IPS DF 6.9 (cell line): ENCODE data around the gene CD300LB.

ENCODE experiments used
- DNase-seq: peaks from one replicate; pipeline ENCODE4 v3.0.0-alpha.2; 2013; ENCODE audit warnings: low read depth, low spot score
- H3K27ac ChIP-seq: one replicate; pipeline ENCODE4 v1.5.1; 2013; ENCODE audit warnings: low read length, control low read depth
- H3K27me3 ChIP-seq: 2 replicates; pipeline ENCODE4 v1.6.1; 2013; ENCODE audit warnings: mild to moderate bottlenecking, low read length; ENCODE audit not compliant: control insufficient read depth, insufficient read depth
- H3K36me3 ChIP-seq: 2 replicates; pipeline ENCODE4 v1.6.1; 2013; ENCODE audit warnings: low read length; ENCODE audit not compliant: control insufficient read depth, insufficient read depth
- H3K4me1 ChIP-seq: 2 replicates; pipeline ENCODE4 v1.6.1; 2013; ENCODE audit warnings: low read length; ENCODE audit not compliant: control insufficient read depth, insufficient read depth
- H3K4me3 ChIP-seq: 2 replicates; pipeline ENCODE4 v1.5.1; 2013; ENCODE audit warnings: mild to moderate bottlenecking, low read length
- H3K9me3 ChIP-seq: 2 replicates; pipeline ENCODE4 v1.6.1; 2013; ENCODE audit warnings: low read length, inconsistent platforms; ENCODE audit not compliant: control insufficient read depth, insufficient read depth
- WGBS: extraction: QIAGEN DNeasy Blood & Tissue Kit; methylation state at CpG from one replicate; pipeline ENCODE4 v1.1.7; 2013; ENCODE audit warnings: mixed read lengths, missing lambda C conversion rate; ENCODE audit not compliant: insufficient read length, insufficient coverage; 5-methylcytosine and 5-hydroxymethylcytosine counted together

CD300LB gene

DNA sequence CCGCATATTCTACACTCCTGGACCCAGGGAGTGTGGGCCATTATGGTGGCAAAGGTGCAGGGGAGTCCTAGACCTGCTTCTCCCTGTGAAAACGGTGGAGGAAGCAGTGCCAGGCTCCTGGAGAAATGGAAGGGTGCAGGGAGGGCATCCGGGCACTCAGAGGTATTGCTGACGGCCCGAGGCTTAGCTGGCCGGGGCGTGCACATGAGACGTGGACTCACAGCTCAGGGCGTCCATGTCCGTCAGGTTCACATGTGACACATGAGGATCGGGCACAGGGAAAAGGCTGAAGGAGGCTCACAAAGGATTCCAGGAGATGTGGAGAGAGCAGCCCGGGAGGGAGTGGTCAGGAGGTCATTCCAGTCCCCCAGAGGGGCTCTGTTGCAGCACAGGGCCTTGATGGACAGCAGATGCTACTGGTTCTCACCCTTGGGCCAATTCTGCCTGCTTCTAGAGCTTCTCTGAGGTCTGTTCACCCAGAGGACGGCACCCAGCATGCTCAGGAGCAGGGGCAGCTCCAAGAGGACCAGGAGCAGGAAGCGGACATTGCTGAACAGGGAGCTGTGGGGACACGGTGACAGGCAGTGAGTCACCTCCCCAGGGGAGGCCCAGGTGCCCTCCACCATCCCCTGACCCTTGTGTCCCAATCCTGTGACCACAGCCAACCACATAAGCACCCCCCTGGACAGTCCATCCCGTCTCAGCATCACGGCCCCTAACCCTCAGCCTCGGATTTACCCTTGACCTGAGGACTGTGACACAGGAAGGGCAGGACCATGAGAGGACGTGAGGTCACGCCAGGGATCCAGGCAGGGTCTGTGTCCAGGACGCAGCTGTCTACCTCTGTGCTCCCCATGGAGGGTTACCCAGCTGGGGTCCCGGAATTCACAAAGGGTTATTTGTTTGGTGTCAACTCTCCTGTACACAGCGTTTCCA is 10.2 kb upstream of the CD300LB start:
- H3K36me3 ChIP-seq, result no peaks in the 10 kb centered on the region
- no CpG with 5 or more reads among the region's 23 CpGs for WGBS

DNA sequence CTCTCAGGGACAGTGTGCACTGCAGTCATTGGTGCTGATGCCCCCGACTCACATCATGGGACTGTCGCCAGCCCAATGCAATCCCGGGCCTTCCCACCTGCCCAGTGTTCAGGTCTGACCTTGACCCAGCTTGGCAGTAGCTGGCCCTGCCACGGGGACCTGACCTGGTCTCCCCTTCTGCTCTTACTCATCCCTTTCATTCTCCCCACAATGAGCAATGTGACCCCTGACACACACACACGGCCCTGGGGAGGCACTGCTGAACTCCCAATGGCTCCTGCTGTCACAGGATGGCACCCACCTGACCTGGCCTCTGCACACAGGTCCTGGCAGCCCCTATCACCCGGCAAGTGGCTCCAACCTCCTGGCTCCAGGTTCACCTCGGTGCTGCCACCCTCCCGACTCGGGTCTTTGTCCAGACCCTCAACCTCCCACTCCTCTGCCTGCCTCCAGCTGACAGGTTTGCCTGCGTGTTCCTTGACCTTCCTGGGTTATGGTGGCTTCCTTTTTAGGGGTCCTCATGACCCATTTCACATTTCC is 8.1 kb upstream of the CD300LB start:
- no peak for DNase-seq
- H3K27ac ChIP-seq, result no peak overlapping the region
- H3K4me3 ChIP-seq, result no peak overlapping the region
- H3K36me3 ChIP-seq, result no peaks in the 10 kb centered on the region
- no peaks in the 10 kb centered on the region for H3K4me1 ChIP-seq
- H3K27me3 ChIP-seq, result no peaks in the 10 kb centered on the region
- no peaks in the 10 kb centered on the region for H3K9me3 ChIP-seq
- WGBS, result no CpG with 5 or more reads among the region's 10 CpGs

More for the DNA sequence above, 10.2 kb upstream of the CD300LB start:
- Histone ChIP-seq H3K9me3 (no peaks in the 10 kb centered on the region), H3K27me3 (no peaks in the 10 kb centered on the region), H3K27ac (no peak overlapping the region), H3K4me3 (no peak overlapping the region), H3K4me1 (no peaks in the 10 kb centered on the region)
- DNase-seq, result no peak

DNA sequence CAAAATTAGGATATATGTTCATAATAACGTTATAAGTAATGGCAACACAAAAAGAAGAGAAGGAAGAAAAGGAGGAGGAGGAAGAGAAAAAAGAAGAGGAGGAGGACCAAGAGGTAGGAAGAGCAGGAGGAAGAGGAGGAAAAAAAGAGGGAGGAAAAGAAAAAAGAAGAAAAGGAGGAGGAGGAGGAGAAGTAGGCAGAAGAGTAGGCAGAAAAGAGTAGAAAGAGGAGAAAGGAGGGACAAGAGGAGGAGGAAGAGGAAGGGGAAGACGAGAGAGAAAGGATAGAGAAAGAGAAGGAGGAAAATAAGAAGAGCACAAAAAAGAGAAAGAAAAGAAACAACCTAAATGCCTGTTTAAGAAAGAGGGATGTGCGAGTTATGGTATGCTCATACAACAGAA is 5.6 kb upstream of the CD300LB start:
- WGBS, result no CpG with 5 or more reads among the region's 3 CpGs
- H3K27me3 ChIP-seq, result no peaks in the 10 kb centered on the region
- DNase-seq, result no peak

DNA sequence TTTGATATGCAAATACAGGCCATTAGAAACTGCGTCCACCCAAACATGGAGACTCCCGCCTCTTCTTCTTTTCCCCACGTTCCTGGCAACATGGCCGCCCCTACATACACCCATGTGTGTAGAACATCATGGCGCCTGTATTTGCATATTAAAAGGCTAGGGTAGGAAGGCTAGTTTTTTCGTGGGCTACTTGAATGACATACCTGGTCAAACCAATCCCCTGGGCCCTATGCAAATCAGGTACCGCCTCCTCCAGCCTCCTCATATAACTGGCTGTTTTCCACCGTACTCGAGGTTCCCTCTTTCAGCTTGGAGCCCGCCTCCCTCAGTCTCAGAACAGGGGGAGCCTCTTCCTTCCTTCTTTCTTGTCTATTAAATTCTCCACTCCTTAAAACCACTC is 840 bp upstream of the CD300LB start:
- H3K27ac ChIP-seq, result no peak overlapping the region
- WGBS, result no CpG with 5 or more reads among the region's 10 CpGs
- DNase-seq, result no peak
- no peak overlapping the region for H3K4me3 ChIP-seq
- H3K4me1 ChIP-seq, result peaks cover 1% of the 10 kb centered on the region
- H3K36me3 ChIP-seq, result no peaks in the 10 kb centered on the region
- H3K9me3 ChIP-seq, result no peaks in the 10 kb centered on the region
- H3K27me3 ChIP-seq, result no peaks in the 10 kb centered on the region

More for the DNA sequence above, 5.6 kb upstream of the CD300LB start:
- Histone ChIP-seq H3K27ac (no peak overlapping the region), H3K9me3 (no peaks in the 10 kb centered on the region), H3K4me3 (no peak overlapping the region), H3K4me1 (no peaks in the 10 kb centered on the region), H3K36me3 (no peaks in the 10 kb centered on the region)

- Histone ChIP-seq H3K4me1 (peaks cover 1% of the 10 kb centered on the region), H3K4me3 (no peak overlapping the region), H3K27me3 (no peaks in the 10 kb centered on the region), H3K36me3 (no peaks in the 10 kb centered on the region), H3K27ac (no peak overlapping the region), H3K9me3 (no peaks in the 10 kb centered on the region)
- no peak for DNase-seq
- no CpG with 5 or more reads among the region's 5 CpGs for WGBS
Measured at GRCh38 chr17:74530831-74531150, 484 bp downstream of the CD300LB start.

DNA sequence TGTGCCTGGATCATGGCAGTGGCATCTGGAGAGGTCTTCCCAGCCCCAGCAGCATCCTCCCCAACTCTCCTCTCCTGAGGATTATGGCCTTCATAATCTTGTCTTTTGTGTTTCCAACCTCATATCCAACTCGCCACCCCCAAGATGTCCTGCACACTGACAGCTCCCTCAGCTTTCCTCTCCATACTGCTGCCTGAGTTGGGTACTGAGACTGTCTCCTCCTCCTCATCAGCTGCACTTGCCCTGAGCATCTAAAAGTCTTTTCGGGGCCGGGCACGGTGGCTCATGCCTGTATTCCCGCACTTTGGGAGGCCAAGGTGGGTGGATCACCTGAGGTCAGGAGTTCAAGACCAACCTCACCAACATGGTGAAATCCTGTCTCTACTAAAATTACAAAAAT is 2.0 kb downstream of the CD300LB start:
- no peaks in the 10 kb centered on the region for H3K9me3 ChIP-seq
- H3K27ac ChIP-seq, result no peak overlapping the region
- no peak overlapping the region for H3K4me3 ChIP-seq
- H3K36me3 ChIP-seq, result no peaks in the 10 kb centered on the region
- no peak for DNase-seq
- peaks cover 1% of the 10 kb centered on the region for H3K4me1 ChIP-seq
- no peaks in the 10 kb centered on the region for H3K27me3 ChIP-seq
- no CpG with 5 or more reads among the region's 5 CpGs for WGBS

DNA sequence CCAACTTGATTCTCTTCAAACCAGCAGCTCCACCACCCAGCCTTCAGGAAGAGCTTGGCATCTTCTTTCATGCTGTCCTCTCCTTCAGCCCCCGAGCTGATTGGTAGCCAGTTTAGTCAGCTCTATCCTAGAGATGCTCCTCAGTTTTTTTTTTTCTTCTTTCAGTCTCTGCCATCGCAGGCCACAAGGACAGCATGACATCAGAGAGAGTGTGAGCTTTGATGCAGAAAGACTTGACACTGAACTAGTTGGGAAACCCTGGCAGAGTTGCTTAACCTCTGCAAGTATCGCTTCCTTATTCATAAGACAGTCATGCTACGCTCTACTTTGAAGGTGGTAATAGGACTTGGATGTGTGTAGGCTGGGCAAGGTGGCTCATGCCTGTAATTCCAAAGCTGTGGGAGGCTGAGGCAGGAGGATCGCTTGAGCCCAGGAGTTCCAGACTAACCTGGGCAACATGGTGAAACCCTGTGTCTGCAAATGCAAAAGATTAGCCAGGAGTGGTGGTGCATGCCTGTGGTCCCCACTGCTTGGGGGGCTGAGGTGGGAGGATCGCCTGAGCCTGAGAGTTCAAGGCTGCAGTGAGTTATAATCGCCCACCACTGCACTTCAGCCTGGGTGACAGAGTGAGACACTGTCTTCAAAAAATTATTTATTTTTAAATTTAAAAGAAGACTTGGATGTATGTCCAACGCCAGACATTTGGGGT is 2.6 kb downstream of the CD300LB start:
- Histone ChIP-seq H3K9me3 (no peaks in the 10 kb centered on the region), H3K27me3 (no peaks in the 10 kb centered on the region), H3K4me3 (no peak overlapping the region), H3K27ac (no peak overlapping the region), H3K4me1 (peaks cover 1% of the 10 kb centered on the region), H3K36me3 (no peaks in the 10 kb centered on the region)
- no peak for DNase-seq
- no CpG with 5 or more reads among the region's 8 CpGs for WGBS

DNA sequence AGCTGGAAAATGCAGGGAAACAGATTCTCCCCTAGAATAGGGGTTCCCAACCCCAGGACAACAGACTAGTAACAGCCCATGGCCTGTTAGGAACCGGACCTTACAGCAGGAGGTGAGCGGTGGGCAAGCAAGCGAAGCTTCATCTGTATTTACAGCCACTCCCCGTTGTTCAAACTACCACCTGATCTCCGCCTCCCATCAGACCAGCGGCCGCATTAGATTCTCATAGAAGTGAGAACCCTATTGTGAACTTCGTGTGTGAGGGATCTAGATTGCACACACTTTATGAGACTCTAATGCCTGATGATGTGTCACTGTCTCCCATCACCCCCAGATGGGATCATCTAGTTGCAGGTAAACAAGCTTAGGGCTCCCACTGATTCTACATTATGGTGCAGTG is 3.5 kb downstream of the CD300LB start:
- H3K27me3 ChIP-seq, result no peaks in the 10 kb centered on the region
- no peaks in the 10 kb centered on the region for H3K9me3 ChIP-seq
- H3K27ac ChIP-seq, result no peak overlapping the region
- WGBS, result no CpG with 5 or more reads among the region's 8 CpGs
- peaks cover 1% of the 10 kb centered on the region for H3K4me1 ChIP-seq
- no peak for DNase-seq
- H3K36me3 ChIP-seq, result no peaks in the 10 kb centered on the region
- no peak overlapping the region for H3K4me3 ChIP-seq

GRCh38 chr17:74527081-74527480 is 4.2 kb downstream of the CD300LB start:
- Histone ChIP-seq H3K9me3 (no peaks in the 10 kb centered on the region), H3K36me3 (no peaks in the 10 kb centered on the region), H3K4me3 (no peak overlapping the region), H3K4me1 (peaks cover 1% of the 10 kb centered on the region), H3K27ac (no peak overlapping the region), H3K27me3 (no peaks in the 10 kb centered on the region)
- no CpG with 5 or more reads among the region's 5 CpGs for WGBS
- DNase-seq, result no peak

- Histone ChIP-seq H3K4me1 (peaks cover under 1% of the 10 kb centered on the region), H3K27ac (no peak overlapping the region), H3K4me3 (no peak overlapping the region), H3K27me3 (no peaks in the 10 kb centered on the region), H3K36me3 (no peaks in the 10 kb centered on the region), H3K9me3 (no peaks in the 10 kb centered on the region)
- DNase-seq, result no peak
- WGBS, result no CpG with 5 or more reads among the region's 3 CpGs
Measured at GRCh38 chr17:74526681-74527080, 4.6 kb downstream of the CD300LB start.
